ENCODE measurements around the gene TFIP11.

The TFIP11 gene

GRCh38 chr22:26460202-26460601 lies 52.1 kb downstream of the TFIP11 start:
- H3K4ac ChIP-seq (ENCODE audit: low read length), result no peak overlapping the region
- H3K27ac ChIP-seq (replicated peaks; ENCODE audit: low read length), result no peak overlapping the region
- no peak overlapping the region for H4K8ac ChIP-seq (ENCODE audit: low read depth, low read length)
- H3K4me1 ChIP-seq (ENCODE audit: control insufficient read depth in 2 of 2, insufficient read depth in 1 of 2, low read depth in 1 of 2, low read length in 2 of 2), result peaks cover 5 to 14% of the 10 kb centered on the region in 2 donors
- H3K79me1 ChIP-seq (ENCODE audit: low read depth, low read length), result no peaks in the 10 kb centered on the region
- no peak overlapping the region for H2BK12ac ChIP-seq (ENCODE audit: low read length)
- no peaks in the 10 kb centered on the region for H3K9me3 ChIP-seq (replicated peaks in 1 of 2; ENCODE audit: control insufficient read depth in 2 of 2, insufficient read depth in 1 of 2, low read depth in 1 of 2, low read length in 2 of 2)
- no peak overlapping the region for H3K18ac ChIP-seq (ENCODE audit: low read length)
- DNase-seq (ENCODE audit: low spot score), result no peak
- H2AFZ ChIP-seq (ENCODE audit: low read length), result no peak overlapping the region
- H4K91ac ChIP-seq (ENCODE audit: low read depth, low read length, poor library complexity), result no peak overlapping the region
- H3K4me3 ChIP-seq (ENCODE audit: low read length in 2 of 2), result no peak overlapping the region
- no peak overlapping the region for H3K4me2 ChIP-seq (ENCODE audit: insufficient read depth, low read length, poor library complexity, severe bottlenecking)
- no peak overlapping the region for H2BK15ac ChIP-seq (ENCODE audit: low read length)
- WGBS, 2 donors (ENCODE audit: extremely low coverage in 2 of 2, insufficient read length in 2 of 2, insufficient replicate concordance in 1 of 2), result no CpG with 5 or more reads among the region's 6 CpGs
- peaks cover 39 to 93% of the 10 kb centered on the region in 2 donors for H3K36me3 ChIP-seq (replicated peaks in 1 of 2; ENCODE audit: control insufficient read depth in 2 of 2, insufficient read depth in 2 of 2, low read length in 2 of 2)
- no peak overlapping the region for H3K23ac ChIP-seq (ENCODE audit: low read depth, low read length, poor library complexity)
- H3K27me3 ChIP-seq (ENCODE audit: control insufficient read depth in 3 of 3, insufficient read depth in 3 of 3, low read depth in 1 of 3, low read length in 3 of 3), result no peaks in the 10 kb centered on the region
- no peak overlapping the region for H3K9ac ChIP-seq (ENCODE audit: low read depth, low read length, poor library complexity)
- H2BK120ac ChIP-seq (ENCODE audit: low read depth, low read length), result no peak overlapping the region
- H2AK5ac ChIP-seq (ENCODE audit: low read depth, low read length), result no peak overlapping the region
- H2BK5ac ChIP-seq (ENCODE audit: low read length), result no peak overlapping the region
- no peak overlapping the region for H3K14ac ChIP-seq (ENCODE audit: low read length)

GRCh38 chr22:26457661-26458272 lies 54.5 kb downstream of the TFIP11 start:
- Histone ChIP-seq H3K36me3 (replicated peaks in 1 of 2; ENCODE audit: control insufficient read depth in 2 of 2, insufficient read depth in 2 of 2, low read length in 2 of 2) (peaks cover 36 to 85% of the 10 kb centered on the region in 2 donors), H2AK5ac (ENCODE audit: low read depth, low read length) (no peak overlapping the region), H2BK5ac (ENCODE audit: low read length) (no peak overlapping the region), H3K14ac (ENCODE audit: low read length) (no peak overlapping the region), H3K4me1 (ENCODE audit: control insufficient read depth in 2 of 2, insufficient read depth in 1 of 2, low read depth in 1 of 2, low read length in 2 of 2) (peaks cover 2 to 3% of the 10 kb centered on the region in 2 donors), H3K27ac (replicated peaks; ENCODE audit: low read length) (no peak overlapping the region), H3K4me2 (ENCODE audit: insufficient read depth, low read length, poor library complexity, severe bottlenecking) (no peak overlapping the region), H2BK12ac (ENCODE audit: low read length) (no peak overlapping the region), H3K79me1 (ENCODE audit: low read depth, low read length) (no peaks in the 10 kb centered on the region), H3K9me3 (replicated peaks in 1 of 2; ENCODE audit: control insufficient read depth in 2 of 2, insufficient read depth in 1 of 2, low read depth in 1 of 2, low read length in 2 of 2) (peaks cover 0 to 2% of the 10 kb centered on the region in 2 donors), H4K8ac (ENCODE audit: low read depth, low read length) (no peak overlapping the region), H3K18ac (ENCODE audit: low read length) (no peak overlapping the region), H3K4ac (ENCODE audit: low read length) (no peak overlapping the region), H2BK15ac (ENCODE audit: low read length) (no peak overlapping the region), H3K27me3 (ENCODE audit: control insufficient read depth in 3 of 3, insufficient read depth in 3 of 3, low read depth in 1 of 3, low read length in 3 of 3) (no peaks in the 10 kb centered on the region), H3K23ac (ENCODE audit: low read depth, low read length, poor library complexity) (peak overlapping the region; percentile 8), H2AFZ (ENCODE audit: low read length) (no peak overlapping the region), H3K9ac (ENCODE audit: low read depth, low read length, poor library complexity) (no peak overlapping the region), H4K91ac (ENCODE audit: low read depth, low read length, poor library complexity) (no peak overlapping the region), H3K4me3 (ENCODE audit: low read length in 2 of 2) (no peak overlapping the region), H2BK120ac (ENCODE audit: low read depth, low read length) (no peak overlapping the region)
- no peak for DNase-seq (ENCODE audit: low spot score)
- WGBS, 2 donors (ENCODE audit: extremely low coverage in 2 of 2, insufficient read length in 2 of 2, insufficient replicate concordance in 1 of 2), result no CpG with 5 or more reads among the region's 26 CpGs

- peaks cover 0 to 2% of the 10 kb centered on the region in 2 donors for H3K9me3 ChIP-seq (replicated peaks in 1 of 2; ENCODE audit: control insufficient read depth in 2 of 2, insufficient read depth in 1 of 2, low read depth in 1 of 2, low read length in 2 of 2)
- no peaks in the 10 kb centered on the region for H3K27me3 ChIP-seq (ENCODE audit: control insufficient read depth in 3 of 3, insufficient read depth in 3 of 3, low read depth in 1 of 3, low read length in 3 of 3)
- H4K8ac ChIP-seq (ENCODE audit: low read depth, low read length), result no peak overlapping the region
- H2BK5ac ChIP-seq (ENCODE audit: low read length), result peak overlapping the region; percentile 17
- peak overlapping the region in 1 of 2 donors; percentile 51 for H3K4me3 ChIP-seq (ENCODE audit: low read length in 2 of 2)
- no peaks in the 10 kb centered on the region for H3K79me1 ChIP-seq (ENCODE audit: low read depth, low read length)
- peaks cover 39 to 82% of the 10 kb centered on the region in 2 donors for H3K36me3 ChIP-seq (replicated peaks in 1 of 2; ENCODE audit: control insufficient read depth in 2 of 2, insufficient read depth in 2 of 2, low read length in 2 of 2)
- no peak overlapping the region for H2AFZ ChIP-seq (ENCODE audit: low read length)
- H3K18ac ChIP-seq (ENCODE audit: low read length), result no peak overlapping the region
- no peak overlapping the region for H2BK120ac ChIP-seq (ENCODE audit: low read depth, low read length)
- H3K27ac ChIP-seq (replicated peaks; ENCODE audit: low read length), result no peak overlapping the region
- peak overlapping the region; percentile 18 for H2BK12ac ChIP-seq (ENCODE audit: low read length)
- WGBS, 2 donors (ENCODE audit: extremely low coverage in 2 of 2, insufficient read length in 2 of 2, insufficient replicate concordance in 1 of 2), result no CpG with 5 or more reads among the region's 5 CpGs
- H3K4ac ChIP-seq (ENCODE audit: low read length), result no peak overlapping the region
- H3K4me2 ChIP-seq (ENCODE audit: insufficient read depth, low read length, poor library complexity, severe bottlenecking), result no peak overlapping the region
- H3K4me1 ChIP-seq (ENCODE audit: control insufficient read depth in 2 of 2, insufficient read depth in 1 of 2, low read depth in 1 of 2, low read length in 2 of 2), result no peaks in the 10 kb centered on the region
- H3K23ac ChIP-seq (ENCODE audit: low read depth, low read length, poor library complexity), result no peak overlapping the region
- no peak overlapping the region for H2AK5ac ChIP-seq (ENCODE audit: low read depth, low read length)
- no peak for DNase-seq (ENCODE audit: low spot score)
- no peak overlapping the region for H4K91ac ChIP-seq (ENCODE audit: low read depth, low read length, poor library complexity)
- H2BK15ac ChIP-seq (ENCODE audit: low read length), result no peak overlapping the region
- H3K9ac ChIP-seq (ENCODE audit: low read depth, low read length, poor library complexity), result peak overlapping the region; percentile 34
- H3K14ac ChIP-seq (ENCODE audit: low read length), result no peak overlapping the region
These were observed 58.3 kb downstream of the TFIP11 start for GRCh38 chr22:26453812-26454500.

DNA sequence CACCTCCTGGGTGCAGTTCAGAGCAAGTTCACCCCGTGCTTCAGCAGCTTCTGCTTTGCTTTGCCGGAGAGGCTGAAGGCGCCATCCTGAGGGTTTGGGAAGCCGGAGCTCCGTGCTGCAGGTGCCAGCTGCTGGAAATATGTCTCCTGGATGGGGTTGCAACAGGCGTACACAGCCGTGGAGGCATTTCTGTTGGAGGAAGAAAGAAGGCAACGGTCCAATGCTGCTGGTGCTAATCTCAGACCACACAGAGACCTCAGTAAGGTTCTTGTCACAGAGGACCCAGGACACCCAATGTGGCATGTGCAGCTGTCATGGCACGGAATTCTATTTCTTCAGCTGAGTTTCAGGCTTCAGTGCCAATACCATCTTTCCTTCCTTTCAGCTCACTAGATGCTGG lies 59.1 kb downstream of the TFIP11 start:
- no peak for DNase-seq (ENCODE audit: low spot score)
- H2BK5ac ChIP-seq (ENCODE audit: low read length), result no peak overlapping the region

More for the DNA sequence above, 59.1 kb downstream of the TFIP11 start:
- H3K4ac ChIP-seq (ENCODE audit: low read length), result no peak overlapping the region
- no peak overlapping the region for H4K91ac ChIP-seq (ENCODE audit: low read depth, low read length, poor library complexity)
- H3K18ac ChIP-seq (ENCODE audit: low read length), result no peak overlapping the region
- H3K14ac ChIP-seq (ENCODE audit: low read length), result no peak overlapping the region
- no peak overlapping the region for H2AFZ ChIP-seq (ENCODE audit: low read length)
- H2AK5ac ChIP-seq (ENCODE audit: low read depth, low read length), result no peak overlapping the region
- H3K9me3 ChIP-seq (replicated peaks in 1 of 2; ENCODE audit: control insufficient read depth in 2 of 2, insufficient read depth in 1 of 2, low read depth in 1 of 2, low read length in 2 of 2), result peaks cover 0 to 2% of the 10 kb centered on the region in 2 donors
- no peak overlapping the region for H2BK120ac ChIP-seq (ENCODE audit: low read depth, low read length)
- peak overlapping the region; percentile 18 for H2BK12ac ChIP-seq (ENCODE audit: low read length)
- peaks cover 35 to 75% of the 10 kb centered on the region in 2 donors for H3K36me3 ChIP-seq (replicated peaks in 1 of 2; ENCODE audit: control insufficient read depth in 2 of 2, insufficient read depth in 2 of 2, low read length in 2 of 2)
- H3K4me3 ChIP-seq (ENCODE audit: low read length in 2 of 2), result no peak overlapping the region
- no peak overlapping the region for H3K23ac ChIP-seq (ENCODE audit: low read depth, low read length, poor library complexity)
- no peak overlapping the region for H3K27ac ChIP-seq (replicated peaks; ENCODE audit: low read length)
- H3K4me2 ChIP-seq (ENCODE audit: insufficient read depth, low read length, poor library complexity, severe bottlenecking), result no peak overlapping the region
- no peaks in the 10 kb centered on the region for H3K79me1 ChIP-seq (ENCODE audit: low read depth, low read length)
- no peak overlapping the region for H4K8ac ChIP-seq (ENCODE audit: low read depth, low read length)
- H3K9ac ChIP-seq (ENCODE audit: low read depth, low read length, poor library complexity), result no peak overlapping the region
- no CpG with 5 or more reads among the region's 9 CpGs for WGBS, 2 donors (ENCODE audit: extremely low coverage in 2 of 2, insufficient read length in 2 of 2, insufficient replicate concordance in 1 of 2)
- H3K4me1 ChIP-seq (ENCODE audit: control insufficient read depth in 2 of 2, insufficient read depth in 1 of 2, low read depth in 1 of 2, low read length in 2 of 2), result no peaks in the 10 kb centered on the region
- no peaks in the 10 kb centered on the region for H3K27me3 ChIP-seq (ENCODE audit: control insufficient read depth in 3 of 3, insufficient read depth in 3 of 3, low read depth in 1 of 3, low read length in 3 of 3)
- H2BK15ac ChIP-seq (ENCODE audit: low read length), result no peak overlapping the region

Measured in neuronal stem cell (in vitro differentiated cells).